OCI-LY3 (cell line): ENCODE results near the gene MYH6.

Experiments used
- H2AFZ ChIP-seq: fragments of 200-600, 300-600 bp; shearing (Covaris generic); 2 replicates; pipeline ENCODE4 v1.6.0; 2014; ENCODE audit warnings: antibody characterized with exemption, low read depth, low read length
- H3K27ac ChIP-seq: fragments of 200-600, 300-600 bp; sonication (generic); 2 replicates; pipeline ENCODE4 v1.5.1; 2014; ENCODE audit warnings: mild to moderate bottlenecking, low read length, moderate library complexity, mixed read lengths
- H3K27me3 ChIP-seq: fragments of 200-600, 300-600 bp; sonication (generic); 2 replicates; pipeline ENCODE4 v1.6.1; 2014; ENCODE audit warnings: low read depth, low read length, mixed read lengths
- H3K36me3 ChIP-seq: fragments of 200-600, 300-600 bp; sonication (generic); replicated peaks from 2 replicates; pipeline ENCODE3; 2014; ENCODE audit warnings: low read depth, low read length, mixed read lengths
- H3K4me1 ChIP-seq: fragments of 300-600, 200-600 bp; sonication (generic); 2 replicates; pipeline ENCODE4 v1.6.1; 2014; ENCODE audit warnings: low read length, mixed read lengths
- H3K4me2 ChIP-seq: fragments of 200-600, 300-600 bp; sonication (generic); 2 replicates; pipeline ENCODE4 v1.6.1; 2014; ENCODE audit warnings: low read length, mixed read lengths
- H3K4me3 ChIP-seq: fragments of 300-600, 200-600 bp; sonication (generic); 2 replicates; pipeline ENCODE4 v1.5.1; 2014; ENCODE audit warnings: antibody characterized with exemption, mild to moderate bottlenecking, low read length, moderate library complexity
- H3K79me2 ChIP-seq: fragments of 300-600, 200-600 bp; shearing (Covaris generic); 2 replicates; pipeline ENCODE4 v1.6.1; 2014; ENCODE audit warnings: mild to moderate bottlenecking, low read length, mixed read lengths
- H3K9ac ChIP-seq: fragments of 300-600, 200-600 bp; shearing (Covaris generic); 2 replicates; pipeline ENCODE4 v1.6.0; 2014; ENCODE audit warnings: mild to moderate bottlenecking, low read length, moderate library complexity
- H3K9me3 ChIP-seq: fragments of 200-600, 300-600 bp; shearing (Covaris generic); 2 replicates; pipeline ENCODE4 v1.6.1; 2014; ENCODE audit warnings: low read length, mixed read lengths; ENCODE audit not compliant: insufficient read depth
- H4K20me1 ChIP-seq: fragments of 200-600, 300-600 bp; sonication (generic); 2 replicates; pipeline ENCODE4 v1.6.1; 2016; ENCODE audit warnings: low read length, mixed read lengths; ENCODE audit not compliant: insufficient read depth
- CTCF ChIP-seq: fragments of 200-600, 300-600 bp; sonication (generic); IDR thresholded peaks from 2 replicates; pipeline ENCODE4 v1.5.1; 2014; ENCODE audit warnings: antibody characterized with exemption, low read length, low read depth
- EZH2phosphoT487 ChIP-seq: fragments of 200-600 bp; shearing (Covaris generic); IDR thresholded peaks from 2 replicates; pipeline ENCODE4 v1.6.1; 2018; ENCODE audit warnings: antibody characterized with exemption, mixed run types, low read depth

MYH6 gene

GRCh38 chr14:23354990-23355389 is 53.1 kb downstream of the MYH6 start:
- Histone ChIP-seq H3K27me3 (0 out of 2 replicates have a peak, but pooled peaks cover 13% of the 10 kb centered on the region), H3K4me1 (no peaks in the 10 kb centered on the region), H2AFZ (no peak overlapping the region), H3K4me3 (no peak overlapping the region), H3K27ac (no peak overlapping the region), H3K9ac (no peak overlapping the region), H3K79me2 (no peaks in the 10 kb centered on the region), H3K9me3 (no peaks in the 10 kb centered on the region), H3K36me3 (no peaks in the 10 kb centered on the region), H4K20me1 (no peaks in the 10 kb centered on the region), H3K4me2 (no peak overlapping the region)
- TF ChIP-seq EZH2phosphoT487 (no peak), CTCF (no peak)

- Histone ChIP-seq H2AFZ (no peak overlapping the region), H3K9me3 (no peaks in the 10 kb centered on the region), H3K27ac (no peak overlapping the region), H3K27me3 (0 out of 2 replicates have a peak, but pooled peaks cover 13% of the 10 kb centered on the region), H3K4me2 (no peak overlapping the region), H3K4me1 (no peaks in the 10 kb centered on the region), H3K79me2 (no peaks in the 10 kb centered on the region), H3K4me3 (no peak overlapping the region), H3K9ac (no peak overlapping the region), H4K20me1 (no peaks in the 10 kb centered on the region), H3K36me3 (no peaks in the 10 kb centered on the region)
- no peak for TF ChIP-seq CTCF
- no peak for TF ChIP-seq EZH2phosphoT487
Observed at GRCh38 chr14:23353433-23353780, 54.7 kb downstream of the MYH6 start.

- Histone ChIP-seq H3K79me2 (no peaks in the 10 kb centered on the region), H3K9ac (no peak within 1 kb of the TSS), H3K9me3 (no peaks in the 10 kb centered on the region), H2AFZ (no peak within 1 kb of the TSS), H3K4me2 (no peak within 1 kb of the TSS), H3K4me3 (no peak within 1 kb of the TSS), H3K27ac (no peak within 1 kb of the TSS), H3K27me3 (0 out of 2 replicates have a peak, but pooled peaks cover 13% of the 10 kb centered on the region), H3K4me1 (no peaks in the 10 kb centered on the region), H3K36me3 (no peaks in the 10 kb centered on the region), H4K20me1 (no peaks in the 10 kb centered on the region)
- no peak for TF ChIP-seq CTCF
- TF ChIP-seq EZH2phosphoT487, result no peak
Observed at GRCh38 chr14:23352506-23353432, 55.3 kb downstream of the MYH6 start, which contains the start of gene SLC22A17. Gene SLC22A17 (minus strand): TSS chr14:23352887.

GRCh38 chr14:23351681-23352505 is 56.2 kb downstream of the MYH6 start:
- H3K27ac ChIP-seq, result no peak overlapping the region
- no peaks in the 10 kb centered on the region for H3K79me2 ChIP-seq

More at GRCh38 chr14:23351681-23352505, 56.2 kb downstream of the MYH6 start:
- Histone ChIP-seq H3K9me3 (no peaks in the 10 kb centered on the region), H3K36me3 (no peaks in the 10 kb centered on the region), H3K4me3 (no peak overlapping the region), H3K9ac (no peak overlapping the region), H3K4me1 (no peaks in the 10 kb centered on the region), H3K4me2 (no peak overlapping the region), H2AFZ (no peak overlapping the region), H4K20me1 (no peaks in the 10 kb centered on the region), H3K27me3 (0 out of 2 replicates have a peak, but pooled peaks cover 13% of the 10 kb centered on the region)
- TF ChIP-seq EZH2phosphoT487, result no peak
- TF ChIP-seq CTCF, result no peak
